Umbilical cord (tissue), 2 donors: ENCODE data around the gene PLCG1. TPM values are rescaled to one million over a fixed set of nuclear protein-coding genes. Genes with fewer than 3 reads are reported as not detected.

Experiments used
- DNase-seq: peaks from one replicate; pipeline ENCODE4 v3.0.0-alpha.2; 2015; ENCODE audit warnings: low spot score
- total RNA-seq: library from RNA; depleted of rRNA; stranded (reverse); fragments of >200 nt; gene quantifications from one replicate; pipeline ENCODE4 v1.2.3, GENCODE V29; 2014; ENCODE audit warnings: low replicate concordance; ENCODE audit not compliant: insufficient read depth

The PLCG1 gene
- total RNA-seq, 1 donor from 2014 or later = 39.5 TPM

DNA sequence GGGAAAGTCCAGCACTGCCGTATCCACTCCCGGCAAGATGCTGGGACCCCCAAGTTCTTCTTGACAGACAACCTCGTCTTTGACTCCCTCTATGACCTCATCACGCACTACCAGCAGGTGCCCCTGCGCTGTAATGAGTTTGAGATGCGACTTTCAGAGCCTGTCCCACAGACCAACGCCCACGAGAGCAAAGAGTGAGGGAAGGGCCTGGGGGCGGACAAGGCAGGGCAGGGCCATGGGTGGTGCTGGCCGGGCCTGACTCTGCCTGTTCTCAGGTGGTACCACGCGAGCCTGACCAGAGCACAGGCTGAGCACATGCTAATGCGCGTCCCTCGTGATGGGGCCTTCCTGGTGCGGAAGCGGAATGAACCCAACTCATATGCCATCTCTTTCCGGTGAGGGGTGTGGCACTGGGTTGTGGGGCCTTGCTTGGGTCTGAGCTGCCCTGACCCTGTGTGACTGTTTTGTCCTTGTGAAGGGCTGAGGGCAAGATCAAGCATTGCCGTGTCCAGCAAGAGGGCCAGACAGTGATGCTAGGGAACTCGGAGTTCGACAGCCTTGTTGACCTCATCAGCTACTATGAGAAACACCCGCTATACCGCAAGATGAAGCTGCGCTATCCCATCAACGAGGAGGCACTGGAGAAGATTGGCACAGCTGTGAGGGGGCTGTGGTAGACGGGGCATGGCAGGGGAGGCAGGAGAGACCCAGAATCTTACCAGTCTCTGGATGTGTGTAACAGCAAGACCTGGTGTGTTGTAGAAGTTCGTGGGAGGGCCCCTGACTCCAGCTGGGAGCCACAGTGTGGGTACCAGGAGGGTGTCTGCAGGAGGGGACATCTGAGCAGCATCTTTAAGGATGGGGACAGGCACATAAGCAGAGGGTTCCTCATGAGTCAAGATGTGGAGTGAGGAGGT lies 29.1 kb downstream of the PLCG1 start:
- DNase-seq = no peak

DNA sequence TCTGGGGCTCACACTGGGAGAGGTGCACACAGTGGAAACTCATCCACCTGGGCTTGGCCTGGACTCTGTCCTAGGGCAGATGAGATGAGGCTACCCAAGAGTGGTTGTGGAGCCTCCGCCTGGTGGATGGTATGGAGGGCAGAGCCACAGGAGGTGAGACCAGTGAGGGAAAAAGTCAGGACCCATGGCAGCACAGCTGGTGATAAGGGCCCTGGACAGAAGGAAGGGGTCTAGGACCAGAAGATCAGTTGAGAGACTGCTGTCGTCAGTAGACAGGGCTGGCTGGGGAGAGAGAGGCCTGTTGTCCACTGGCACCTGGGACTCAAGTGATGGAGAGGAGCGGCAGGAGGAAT lies 29.8 kb downstream of the PLCG1 start:
- DNase-seq = no peak

DNA sequence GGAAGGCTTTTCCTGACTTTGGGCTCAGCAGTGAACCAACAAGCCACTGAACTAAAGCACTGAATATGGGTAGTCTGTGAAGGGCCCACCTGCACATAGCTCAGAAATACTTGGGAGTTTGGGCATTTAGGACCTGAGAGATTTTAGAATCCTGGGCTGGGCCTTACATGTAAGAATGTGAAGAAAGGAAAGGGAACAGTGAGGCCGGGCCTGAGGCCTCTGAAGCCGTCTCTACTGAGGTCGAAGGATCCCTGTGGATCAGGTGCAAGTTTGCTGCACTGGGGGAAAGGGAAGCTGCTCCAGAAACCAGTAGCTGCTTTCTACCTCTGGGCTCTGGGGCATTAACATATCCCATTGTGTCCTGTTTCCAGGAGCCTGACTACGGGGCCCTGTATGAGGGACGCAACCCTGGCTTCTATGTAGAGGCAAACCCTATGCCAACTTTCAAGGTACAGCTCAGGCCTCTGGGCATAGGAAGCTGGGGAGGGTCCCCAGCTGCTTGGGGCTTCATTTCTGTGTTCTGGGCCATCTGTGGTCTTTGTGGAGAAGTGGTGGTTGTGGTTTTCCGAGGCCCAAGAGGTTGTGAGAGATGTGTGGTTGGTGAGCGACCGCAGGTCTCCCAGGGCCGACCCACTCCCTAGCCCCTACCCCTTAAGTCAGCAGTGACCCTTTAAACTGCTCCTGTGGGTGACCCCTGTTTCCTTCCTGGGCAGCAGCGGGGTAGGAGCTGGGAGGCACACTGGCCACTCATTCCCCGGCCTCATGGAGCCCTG lies 30.3 kb downstream of the PLCG1 start:
- no peak for DNase-seq

DNA sequence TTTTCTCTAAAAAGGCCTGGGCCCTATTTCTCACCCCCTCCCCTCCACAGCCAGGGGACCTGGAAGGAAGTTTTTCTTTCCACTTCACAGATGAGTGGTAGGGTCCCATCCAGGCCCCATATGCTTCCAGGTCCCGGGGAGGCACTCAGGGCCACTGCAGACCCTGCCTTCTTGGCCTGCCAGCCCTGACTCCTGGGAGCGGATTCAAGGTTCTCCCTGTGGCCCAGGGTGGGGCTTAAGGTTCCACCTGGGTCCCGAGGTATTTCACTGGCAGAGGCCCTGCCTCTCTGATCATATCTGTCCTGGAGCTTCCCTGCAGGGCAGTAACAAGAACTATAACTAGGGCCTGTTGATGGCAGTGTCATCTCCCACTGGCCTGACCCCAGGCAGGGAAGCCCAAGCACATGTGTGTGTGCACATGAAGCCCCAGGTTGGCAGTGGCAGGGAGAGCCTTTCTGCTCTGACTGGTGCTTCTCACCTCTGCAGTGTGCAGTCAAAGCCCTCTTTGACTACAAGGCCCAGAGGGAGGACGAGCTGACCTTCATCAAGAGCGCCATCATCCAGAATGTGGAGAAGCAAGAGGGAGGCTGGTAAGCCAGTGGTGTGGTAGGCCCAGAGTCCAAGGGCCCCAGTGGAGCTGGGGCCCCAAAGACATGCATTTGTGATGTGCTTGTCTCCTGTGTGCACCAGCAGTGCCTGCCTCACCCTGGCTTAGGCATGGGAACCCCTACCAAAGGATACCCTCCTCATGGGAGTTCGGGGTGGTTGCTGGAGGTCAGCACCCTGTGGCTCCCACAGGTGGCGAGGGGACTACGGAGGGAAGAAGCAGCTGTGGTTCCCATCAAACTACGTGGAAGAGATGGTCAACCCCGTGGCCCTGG lies 31.2 kb downstream of the PLCG1 start:
- DNase-seq = no peak

DNA sequence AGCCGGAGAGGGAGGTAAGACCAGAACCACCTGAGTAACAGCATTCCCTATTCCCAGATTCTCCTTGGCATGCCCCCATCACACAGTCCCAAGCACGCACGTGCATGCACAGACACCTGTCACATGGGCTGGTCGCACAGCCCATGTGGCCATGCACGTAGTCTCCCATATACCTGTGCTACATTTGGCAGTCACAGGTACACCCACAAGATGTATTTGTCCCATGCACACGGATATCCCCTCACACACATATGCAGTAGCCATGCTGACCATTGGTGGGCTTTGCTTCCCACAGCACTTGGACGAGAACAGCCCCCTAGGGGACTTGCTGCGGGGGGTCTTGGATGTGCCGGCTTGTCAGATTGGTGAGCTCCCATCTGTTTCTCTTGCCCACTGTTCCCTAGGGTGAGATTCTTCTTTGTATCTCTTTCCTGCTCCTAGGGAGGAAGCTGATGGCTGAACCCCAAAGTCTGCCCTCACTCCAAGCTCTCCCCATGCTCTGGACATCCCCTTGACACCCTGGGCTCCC lies 31.9 kb downstream of the PLCG1 start:
- DNase-seq = no peak

DNA sequence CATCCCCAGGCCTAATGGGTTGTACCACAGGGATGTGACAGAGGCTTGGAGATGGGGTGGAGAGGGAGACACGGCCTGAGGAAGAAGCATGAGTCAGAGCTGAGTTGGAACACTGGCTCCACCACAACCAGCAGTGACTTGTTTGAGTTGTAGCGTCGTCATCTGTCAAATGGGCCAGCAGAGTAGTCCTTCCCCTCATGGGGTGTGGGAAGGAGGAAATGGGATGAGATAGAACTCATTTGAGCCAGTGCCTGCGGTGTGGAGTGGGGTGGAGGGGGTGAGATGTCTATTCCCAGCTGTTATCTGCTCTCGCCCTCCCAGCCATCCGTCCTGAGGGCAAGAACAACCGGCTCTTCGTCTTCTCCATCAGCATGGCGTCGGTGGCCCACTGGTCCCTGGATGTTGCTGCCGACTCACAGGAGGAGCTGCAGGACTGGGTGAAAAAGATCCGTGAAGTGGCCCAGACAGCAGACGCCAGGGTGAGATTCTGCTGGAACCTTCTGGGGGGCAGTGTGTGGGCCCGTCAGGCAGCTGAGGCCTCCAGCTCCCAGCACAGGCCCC lies 32.5 kb downstream of the PLCG1 start:
- no peak for DNase-seq

DNA sequence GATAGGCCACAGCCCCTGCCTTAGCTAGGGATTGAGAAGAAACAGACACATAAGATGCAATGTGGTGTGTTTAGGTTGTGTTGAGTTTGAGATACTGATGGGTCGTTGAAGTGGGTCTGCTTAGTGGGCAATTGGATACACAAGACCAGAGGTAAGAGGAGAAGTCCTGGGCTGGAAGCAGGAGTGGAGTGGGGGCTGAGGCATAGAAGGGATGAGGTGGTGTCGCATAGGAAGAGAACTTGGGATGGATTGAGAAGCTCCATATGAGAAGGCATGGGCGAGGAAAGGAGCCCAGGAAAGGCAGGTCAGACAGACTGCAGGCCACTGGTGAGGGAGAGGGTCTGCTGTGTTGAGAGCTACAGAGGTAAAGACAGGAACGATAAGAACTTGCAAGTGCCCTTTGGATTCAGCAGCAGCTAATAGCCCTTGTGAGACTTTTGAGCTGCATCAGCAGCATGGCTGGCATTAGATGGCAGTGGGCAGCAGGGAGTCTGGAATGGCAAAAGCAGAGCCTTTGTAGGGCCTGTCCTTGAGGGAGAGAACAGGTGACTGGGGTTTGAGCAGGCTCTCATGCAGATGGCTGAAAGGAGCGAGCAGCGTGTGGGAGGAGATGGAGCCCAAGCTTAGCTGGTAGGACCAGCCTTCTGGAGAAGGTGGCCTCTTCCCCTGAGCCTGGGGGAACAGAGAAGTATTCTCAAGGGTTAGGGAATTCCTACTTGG lies 33.2 kb downstream of the PLCG1 start:
- no peak for DNase-seq

DNA sequence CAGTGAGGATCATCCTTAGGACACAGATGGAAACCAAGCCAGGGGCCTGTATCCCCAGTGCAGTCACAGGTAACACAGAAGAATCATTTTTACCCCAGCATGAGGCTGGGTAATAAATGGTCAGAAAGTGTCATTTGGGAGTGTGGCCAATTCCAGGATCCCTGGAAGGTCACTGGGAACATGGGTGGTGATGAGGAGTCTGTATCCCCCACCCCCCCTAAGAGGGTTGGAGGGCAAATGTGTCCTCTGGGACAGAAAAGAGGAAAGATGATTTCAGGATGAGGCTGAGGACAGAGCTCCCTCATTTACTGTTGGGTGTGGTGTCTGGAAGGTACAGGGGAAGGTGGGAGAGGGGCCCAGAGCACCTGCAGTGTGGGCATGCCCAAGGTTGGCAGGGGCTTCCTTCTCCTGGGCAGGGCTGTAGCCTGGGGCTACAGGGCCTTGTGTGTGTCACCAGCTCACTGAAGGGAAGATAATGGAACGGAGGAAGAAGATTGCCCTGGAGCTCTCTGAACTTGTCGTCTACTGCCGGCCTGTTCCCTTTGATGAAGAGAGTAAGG lies 34.5 kb downstream of the PLCG1 start:
- no peak for DNase-seq

DNA sequence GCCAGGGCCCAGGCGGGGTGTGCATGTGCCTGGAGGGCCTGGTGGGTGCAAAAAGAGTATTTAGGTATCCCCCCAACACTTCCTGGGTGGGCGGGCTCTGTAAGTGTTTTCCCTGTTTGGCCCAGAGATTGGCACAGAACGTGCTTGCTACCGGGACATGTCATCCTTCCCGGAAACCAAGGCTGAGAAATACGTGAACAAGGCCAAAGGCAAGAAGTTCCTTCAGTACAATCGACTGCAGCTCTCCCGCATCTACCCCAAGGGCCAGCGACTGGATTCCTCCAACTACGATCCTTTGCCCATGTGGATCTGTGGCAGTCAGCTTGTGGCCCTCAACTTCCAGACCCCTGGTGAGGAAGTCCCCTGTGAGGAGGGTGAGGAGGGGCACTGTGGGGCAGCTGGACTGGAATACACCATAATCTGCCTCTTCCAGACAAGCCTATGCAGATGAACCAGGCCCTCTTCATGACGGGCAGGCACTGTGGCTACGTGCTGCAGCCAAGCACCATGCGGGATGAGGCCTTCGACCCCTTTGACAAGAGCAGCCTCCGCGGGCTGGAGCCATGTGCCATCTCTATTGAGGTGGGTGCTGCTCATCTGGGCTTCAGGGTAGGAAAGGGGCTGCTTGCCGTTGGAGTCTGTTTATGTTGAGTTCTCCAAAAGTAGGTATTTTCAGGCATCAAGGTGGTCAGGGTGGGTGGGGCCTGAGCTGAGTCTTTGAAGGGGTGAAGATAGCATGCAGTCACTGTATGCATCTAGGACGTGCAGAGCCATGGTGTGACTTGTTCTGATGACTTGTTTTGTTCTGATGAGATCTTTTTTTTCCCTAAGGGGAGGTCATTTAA lies 35.2 kb downstream of the PLCG1 start:
- no peak for DNase-seq

DNA sequence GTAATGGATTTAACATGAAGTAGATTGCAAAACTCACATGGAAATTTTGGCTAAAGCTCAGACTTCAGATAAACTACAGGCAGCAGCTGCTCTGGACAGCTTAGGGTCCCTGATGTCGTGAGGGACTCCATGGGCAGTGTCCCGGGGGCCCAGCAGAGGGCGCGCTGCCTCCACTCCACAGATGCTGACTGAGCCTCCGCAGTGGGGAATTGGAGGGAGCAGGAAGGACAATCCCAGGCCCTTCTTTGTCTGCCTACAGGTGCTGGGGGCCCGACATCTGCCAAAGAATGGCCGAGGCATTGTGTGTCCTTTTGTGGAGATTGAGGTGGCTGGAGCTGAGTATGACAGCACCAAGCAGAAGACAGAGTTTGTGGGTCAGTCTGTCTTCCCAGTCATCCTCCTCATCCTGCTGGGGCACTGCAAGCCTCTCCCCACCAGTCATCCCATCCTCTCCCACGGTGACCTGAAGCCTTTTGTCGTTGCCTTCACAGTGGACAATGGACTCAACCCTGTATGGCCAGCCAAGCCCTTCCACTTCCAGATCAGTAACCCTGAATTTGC lies 35.9 kb downstream of the PLCG1 start:
- peak; percentile 85 for DNase-seq

DNA sequence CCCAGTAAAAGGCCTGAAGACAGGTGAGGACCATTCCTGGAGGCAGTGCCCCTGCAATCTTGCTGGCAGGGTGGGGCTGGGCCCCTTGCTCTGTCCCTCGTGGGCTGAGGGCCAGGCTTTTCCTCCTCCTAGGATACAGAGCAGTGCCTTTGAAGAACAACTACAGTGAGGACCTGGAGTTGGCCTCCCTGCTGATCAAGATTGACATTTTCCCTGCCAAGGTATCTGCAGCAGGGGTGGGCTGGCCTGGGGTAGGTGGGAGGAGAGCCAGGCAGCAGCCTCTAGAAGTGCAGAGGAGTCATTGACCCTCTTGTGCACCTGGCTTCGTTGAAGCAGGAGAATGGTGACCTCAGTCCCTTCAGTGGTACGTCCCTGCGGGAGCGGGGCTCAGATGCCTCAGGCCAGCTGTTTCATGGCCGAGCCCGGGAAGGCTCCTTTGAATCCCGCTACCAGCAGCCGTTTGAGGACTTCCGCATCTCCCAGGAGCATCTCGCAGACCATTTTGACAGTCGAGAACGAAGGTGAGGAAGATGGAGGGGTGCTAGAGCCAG lies 36.5 kb downstream of the PLCG1 start:
- no peak for DNase-seq

DNA sequence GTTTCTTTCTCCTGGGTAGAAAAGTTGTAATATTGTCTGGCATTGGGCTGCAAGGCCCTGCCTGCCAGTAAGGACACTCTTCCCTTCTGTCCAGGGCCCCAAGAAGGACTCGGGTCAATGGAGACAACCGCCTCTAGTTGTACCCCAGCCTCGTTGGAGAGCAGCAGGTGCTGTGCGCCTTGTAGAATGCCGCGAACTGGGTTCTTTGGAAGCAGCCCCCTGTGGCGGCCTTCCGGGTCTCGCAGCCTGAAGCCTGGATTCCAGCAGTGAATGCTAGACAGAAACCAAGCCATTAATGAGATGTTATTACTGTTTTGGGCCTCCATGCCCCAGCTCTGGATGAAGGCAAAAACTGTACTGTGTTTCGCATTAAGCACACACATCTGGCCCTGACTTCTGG lies 37.0 kb downstream of the PLCG1 start:
- DNase-seq = no peak

DNA sequence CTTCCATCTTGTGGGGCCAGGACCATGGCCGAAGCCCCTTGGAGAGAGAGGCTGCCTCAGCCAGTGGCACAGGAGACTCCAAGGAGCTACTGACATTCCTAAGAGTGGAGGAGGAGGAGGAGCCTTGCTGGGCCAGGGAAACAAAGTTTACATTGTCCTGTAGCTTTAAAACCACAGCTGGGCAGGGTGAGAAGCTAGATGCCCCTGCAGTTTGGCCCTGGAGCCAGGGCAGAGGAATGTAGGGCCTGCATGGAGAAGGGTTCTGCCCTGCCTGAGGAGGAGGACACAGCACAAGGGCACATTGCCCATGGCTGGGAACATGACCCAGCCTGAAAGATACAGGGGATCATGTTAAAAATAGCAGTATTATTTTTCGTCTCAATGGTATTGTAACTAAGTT lies 37.4 kb downstream of the PLCG1 start:
- DNase-seq = no peak

DNA sequence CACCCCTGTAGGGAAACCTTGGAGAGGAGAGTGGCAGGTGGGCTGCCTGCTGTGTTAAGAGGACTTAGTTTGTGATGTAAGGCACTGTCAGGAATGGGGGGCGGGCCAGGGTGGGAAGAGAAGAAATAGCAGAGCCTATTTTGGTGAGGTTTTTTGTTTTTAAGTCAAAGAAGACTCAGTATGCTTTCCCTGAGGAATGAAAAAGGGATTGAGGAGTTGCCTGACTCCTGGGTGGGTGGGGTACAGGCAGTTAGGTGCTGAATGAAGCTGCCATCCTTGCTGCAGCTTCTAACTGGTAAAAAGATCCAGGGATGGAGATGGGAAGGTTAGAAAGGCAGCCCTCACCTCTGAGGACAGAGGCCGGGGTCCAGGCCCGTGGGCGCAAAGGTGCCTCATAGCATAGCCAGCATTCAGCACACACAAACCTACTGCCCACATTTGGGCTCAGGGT lies 37.9 kb downstream of the PLCG1 start:
- no peak for DNase-seq

DNA sequence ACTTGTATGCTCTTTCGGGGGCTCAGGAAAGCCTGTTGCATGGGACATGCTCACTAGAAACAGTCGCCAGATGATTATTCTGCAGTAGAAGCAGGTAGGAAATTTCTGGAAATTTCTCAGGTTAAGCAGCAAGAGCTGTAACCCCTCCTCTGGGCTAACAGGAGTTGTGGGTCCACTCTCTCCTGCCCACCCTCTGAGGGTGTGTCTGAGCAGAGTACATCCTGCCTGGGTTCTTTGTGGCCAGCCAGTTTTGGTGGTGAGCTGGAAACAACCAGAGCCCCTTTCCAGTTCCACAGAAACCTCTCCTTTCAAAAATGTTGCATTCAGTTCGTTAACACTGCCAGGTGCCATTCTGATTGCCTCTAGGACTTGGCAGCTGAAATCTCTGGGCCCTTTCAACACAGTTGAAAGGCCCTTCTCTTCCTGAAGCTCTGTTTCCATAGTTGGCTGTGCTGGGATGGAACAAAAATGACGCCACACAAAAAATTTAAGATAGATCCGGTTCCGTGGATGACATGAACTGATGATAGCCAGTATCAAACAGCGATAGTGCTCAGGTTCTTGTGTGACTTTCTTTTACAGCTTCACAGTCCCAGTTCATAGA lies 38.5 kb downstream of the PLCG1 start:
- no peak for DNase-seq

DNA sequence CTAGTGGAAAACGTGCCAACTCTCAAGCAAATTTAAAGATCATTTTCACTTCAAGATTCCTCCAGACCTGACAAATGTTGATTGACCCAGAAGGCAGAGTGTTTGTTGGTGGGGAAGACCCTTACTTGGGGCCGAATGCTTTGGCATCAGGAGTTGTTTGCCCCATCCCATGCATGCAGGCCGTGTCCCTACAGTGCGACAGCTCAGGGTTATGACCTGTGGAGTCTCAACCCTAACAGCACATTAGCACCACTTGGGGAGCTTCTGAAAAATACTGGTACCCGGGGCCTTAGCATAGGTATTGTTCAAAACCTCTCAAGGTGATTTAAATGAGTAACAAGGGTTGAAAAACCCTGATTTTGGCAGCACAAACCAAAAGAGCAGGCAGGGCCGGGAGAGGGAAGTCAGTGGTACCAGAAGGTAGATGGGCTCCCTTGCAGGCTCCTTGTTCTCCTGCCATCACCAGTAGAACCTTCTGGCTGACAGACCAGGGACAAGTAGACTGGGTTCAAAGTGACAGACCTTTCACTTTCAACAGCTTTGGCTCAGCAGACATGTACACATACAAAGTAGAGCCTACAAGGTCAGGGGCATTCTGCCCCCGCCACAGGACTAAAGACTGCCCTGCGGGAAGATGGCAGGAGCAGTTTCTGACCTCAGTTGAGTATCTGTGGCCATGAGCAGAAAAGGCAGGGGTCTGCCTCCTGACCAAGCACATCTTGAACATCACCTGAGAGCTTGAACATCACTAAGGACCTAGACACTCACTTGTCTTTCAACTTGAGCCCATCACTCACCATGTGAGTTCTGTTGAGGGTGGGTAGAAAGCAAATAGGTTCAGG lies 39.6 kb downstream of the PLCG1 start:
- DNase-seq = no peak

DNA sequence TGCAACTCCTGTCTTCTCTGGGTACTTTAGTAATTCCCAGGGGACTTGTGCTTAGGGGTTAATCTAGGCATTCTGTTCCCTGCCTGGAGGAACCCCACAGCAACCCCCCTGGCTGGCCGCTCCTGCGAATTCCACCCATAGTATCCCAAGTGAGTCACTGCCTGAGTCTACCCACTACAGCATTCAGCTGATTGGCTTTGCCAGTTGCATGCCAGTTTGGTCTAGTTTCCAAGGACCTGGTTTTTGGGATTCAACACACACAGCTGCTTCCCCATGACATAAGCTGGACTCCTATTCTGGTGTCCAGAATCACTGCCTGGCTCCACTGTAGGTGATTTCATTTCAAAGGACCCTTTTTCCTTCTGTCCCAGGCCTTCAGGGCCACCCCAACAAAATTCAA lies 40.3 kb downstream of the PLCG1 start:
- DNase-seq = peak; percentile 63
